ENCODE results near the gene DUS3L. TPM values are rescaled to one million over a fixed set of nuclear protein-coding genes. Genes with fewer than 3 reads are reported as not detected.

Gene DUS3L
- total RNA-seq, 1 donor from 2014 or later: 39.0 TPM

- H3K27ac ChIP-seq: no peak overlapping the region
- H3K4me1 ChIP-seq: peaks cover 26% of the 10 kb centered on the region
- no peak for DNase-seq (ENCODE audit: extremely low spot score in 2 of 2)
- no peaks in the 10 kb centered on the region for H3K9me3 ChIP-seq
- TF ChIP-seq CTCF (IDR thresholded peaks at IDR 0.05) (no peak), POLR2AphosphoS5 (IDR thresholded peaks at IDR 0.05; ENCODE audit: insufficient read depth in 1 of 2, low read depth in 1 of 2) (no peak), POLR2A (IDR thresholded peaks at IDR 0.05) (no peak)
- no peaks in the 10 kb centered on the region for H3K36me3 ChIP-seq
- intact Hi-C loops (cut with DNase I): loop anchor here (5.0 kb wide), 1 partner anchor 86 kb away; no protein-coding TSS in a partner anchor
- peaks cover 8% of the 10 kb centered on the region for H3K27me3 ChIP-seq
- H3K4me3 ChIP-seq: peak overlapping the region in 1 of 2 donors; percentile 2
These were observed 15.1 kb upstream of the DUS3L start for GRCh38 chr19:5806133-5806489.

- no peak for TF ChIP-seq POLR2A (IDR thresholded peaks at IDR 0.05)
- peak in 1 of 3 experiments; percentile 47 for TF ChIP-seq CTCF (IDR thresholded peaks at IDR 0.05)
- TF ChIP-seq POLR2AphosphoS5 (IDR thresholded peaks at IDR 0.05; ENCODE audit: insufficient read depth in 1 of 2, low read depth in 1 of 2): peak in 1 of 2 donors; percentile 21
- peak overlapping the region; percentile 30 to 37 for H3K4me3 ChIP-seq
- peaks cover 8% of the 10 kb centered on the region for H3K27me3 ChIP-seq
- peak overlapping the region; percentile 56 for H3K27ac ChIP-seq
- intact Hi-C loops (cut with DNase I): loop anchor here (5.0 kb wide), 1 partner anchor 87 kb away; no protein-coding TSS in a partner anchor
- no peak for DNase-seq (ENCODE audit: extremely low spot score in 2 of 2)
- peaks cover 26% of the 10 kb centered on the region for H3K4me1 ChIP-seq
- H3K36me3 ChIP-seq: no peaks in the 10 kb centered on the region
- H3K9me3 ChIP-seq: no peaks in the 10 kb centered on the region
These were observed 14.6 kb upstream of the DUS3L start for GRCh38 chr19:5805462-5806132.

- no peak for DNase-seq (ENCODE audit: extremely low spot score in 2 of 2)
- TF ChIP-seq CTCF (IDR thresholded peaks at IDR 0.05): no peak
- no peak for TF ChIP-seq POLR2A (IDR thresholded peaks at IDR 0.05)
- peak within 1 kb of the TSS; percentile 30 to 37 for H3K4me3 ChIP-seq
- H3K36me3 ChIP-seq: no peaks in the 10 kb centered on the region
- intact Hi-C loops (cut with DNase I): loop anchor here (5.0 kb wide), 1 partner anchor 88 kb away; no protein-coding TSS in a partner anchor
- peaks cover 8% of the 10 kb centered on the region for H3K27me3 ChIP-seq
- no peaks in the 10 kb centered on the region for H3K9me3 ChIP-seq
- H3K4me1 ChIP-seq: peaks cover 26% of the 10 kb centered on the region
- peak within 1 kb of the TSS; percentile 56 for H3K27ac ChIP-seq
These were observed 13.8 kb upstream of the DUS3L start, which contains the start of gene NRTN for GRCh38 chr19:5804516-5805461. Gene NRTN (plus strand): TSS chr19:5805067. CDS start chr19:5824166, 19,099 bp downstream.

GRCh38 chr19:5803752-5804515 is 13.0 kb upstream of the DUS3L start:
- Histone ChIP-seq H3K4me1 (peaks cover 26% of the 10 kb centered on the region), H3K36me3 (no peaks in the 10 kb centered on the region), H3K9me3 (no peaks in the 10 kb centered on the region), H3K27me3 (peaks cover 8% of the 10 kb centered on the region), H3K27ac (peak overlapping the region; percentile 28), H3K4me3 (peak overlapping the region; percentile 17 to 26)
- intact Hi-C loops (cut with DNase I): no loop called here
- DNase-seq (ENCODE audit: extremely low spot score in 2 of 2): no peak
- TF ChIP-seq CTCF (IDR thresholded peaks at IDR 0.05) (peak; percentile 49 to 78 (median 54)), POLR2A (IDR thresholded peaks at IDR 0.05) (no peak), POLR2AphosphoS5 (IDR thresholded peaks at IDR 0.05; ENCODE audit: insufficient read depth in 1 of 2, low read depth in 1 of 2) (peak; percentile 27 to 54)
